ENCODE data around the gene MT2A. TPM values are rescaled to one million over a fixed set of nuclear protein-coding genes. Genes with fewer than 3 reads are reported as not detected.

The MT2A gene
- total and polyA plus RNA-seq, 2 of the 13 experiments (the other 11 are each of a cell fraction or from before 2014, with no cell fraction given), result 135 to 371 TPM

DNA sequence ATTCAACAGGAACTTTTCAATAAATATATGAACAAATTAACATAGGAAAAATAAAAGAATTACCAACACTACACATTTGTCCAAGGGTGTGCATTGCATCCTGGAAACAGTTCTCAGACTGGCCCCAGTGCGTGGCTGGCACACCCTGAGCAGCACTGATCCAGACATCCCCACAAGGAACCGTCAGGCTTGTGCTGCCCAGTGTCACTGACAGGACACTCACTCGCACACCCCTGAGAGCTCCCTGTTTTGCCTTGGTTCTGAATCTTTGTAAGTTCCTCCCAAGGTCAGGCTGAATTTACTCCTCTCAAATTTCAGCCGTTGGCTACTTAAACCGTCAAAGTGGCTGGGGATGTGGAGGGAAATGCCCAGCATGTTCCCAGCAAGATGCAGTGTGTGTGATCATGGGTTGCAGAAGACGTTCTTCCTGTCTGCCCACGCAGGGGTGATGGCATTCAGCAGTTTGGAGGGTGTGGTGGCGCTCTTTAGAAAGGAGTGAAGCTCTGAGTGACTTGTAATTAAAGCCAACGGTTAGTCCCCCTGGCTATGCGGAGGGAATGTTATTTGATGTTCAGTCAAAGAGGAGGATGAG lies 1.7 kb downstream of the MT2A start (continued):
- TF ChIP-seq ZBTB2 (CRISPR knock-in tag; IDR thresholded peaks at IDR 0.05; ENCODE audit: low read depth), result no peak
- no peak for TF ChIP-seq GATAD1 (CRISPR knock-in tag; IDR thresholded peaks at IDR 0.05)
- TF ChIP-seq ZNF577 (CRISPR knock-in tag; IDR thresholded peaks at IDR 0.05; ENCODE audit: borderline replicate concordance, low read depth), result no peak
- no peak for TF ChIP-seq MLX (CRISPR knock-in tag; IDR thresholded peaks at IDR 0.05)
- no peak for TF ChIP-seq ZNF468 (CRISPR knock-in tag; IDR thresholded peaks at IDR 0.05)
- TF ChIP-seq POLR2AphosphoS2 (IDR thresholded peaks at IDR 0.05; ENCODE audit: low read depth, low read length), result no peak
- TF ChIP-seq BORCS8-MEF2B (CRISPR knock-in tag; IDR thresholded peaks at IDR 0.05), result no peak
- peak; percentile 51; the same call in 1 of the 2 replicates for TF ChIP-seq ZNF501 (CRISPR knock-in tag; IDR thresholded peaks at IDR 0.05)
- no peak for TF ChIP-seq KDM5B (CRISPR knock-in tag; IDR thresholded peaks at IDR 0.05; ENCODE audit: borderline replicate concordance)
- no peak for TF ChIP-seq TOPORS (CRISPR knock-in tag; IDR thresholded peaks at IDR 0.05)
- no peak for TF ChIP-seq ARID2 (CRISPR knock-in tag; IDR thresholded peaks at IDR 0.05; ENCODE audit: borderline replicate concordance)
- 0 out of 2 replicates have a peak, but pooled peaks have one; percentile 54 for TF ChIP-seq MIXL1 (CRISPR knock-in tag; IDR thresholded peaks at IDR 0.05)
- TF ChIP-seq REST (IDR thresholded peaks at IDR 0.05; ENCODE audit: borderline replicate concordance in 1 of 2, low read depth in 1 of 2, low read length in 2 of 2), result no peak
- peak; percentile 66; the same call in 1 of the 2 replicates for TF ChIP-seq AKAP8 (CRISPR knock-in tag; IDR thresholded peaks at IDR 0.05)
- TF ChIP-seq MEIS1 (CRISPR knock-in tag; IDR thresholded peaks at IDR 0.05; ENCODE audit: borderline replicate concordance), result 0 out of 2 replicates have a peak, but pooled peaks have one; percentile 70
- TF ChIP-seq SIN3A (IDR thresholded peaks at IDR 0.05; ENCODE audit: borderline replicate concordance, low read depth, low read length), result 0 out of 2 replicates have a peak, but pooled peaks have one; percentile 40
- no peak for TF ChIP-seq ATAD3A (CRISPR knock-in tag; IDR thresholded peaks at IDR 0.05)
- no peak for TF ChIP-seq TRIM24 (CRISPR knock-in tag; IDR thresholded peaks at IDR 0.05)
- no peak for TF ChIP-seq KLF15 (CRISPR knock-in tag; IDR thresholded peaks at IDR 0.05; ENCODE audit: borderline replicate concordance)
- TF ChIP-seq ZNF143 (CRISPR knock-in tag; IDR thresholded peaks at IDR 0.05), result no peak
- TF ChIP-seq ZBTB7B (CRISPR knock-in tag; IDR thresholded peaks at IDR 0.05), result no peak
- no peak for TF ChIP-seq ZBTB39 (CRISPR knock-in tag; IDR thresholded peaks at IDR 0.05)
- TF ChIP-seq MAF1 (CRISPR knock-in tag; IDR thresholded peaks at IDR 0.05; ENCODE audit: borderline replicate concordance), result no peak
- TF ChIP-seq MED13 (CRISPR knock-in tag; IDR thresholded peaks at IDR 0.05), result no peak
